Measurements from ENCODE around the gene IRS1.

IRS1 gene

GRCh38 chr2:226728996-226729395 is 70.6 kb downstream of the IRS1 start:
- no peak for DNase-seq (ENCODE audit: low read depth in 1 of 2, low spot score in 1 of 2)

- no peak for DNase-seq (ENCODE audit: low read depth in 1 of 2, low spot score in 1 of 2)
These were observed 72.4 kb downstream of the IRS1 start for GRCh38 chr2:226727251-226727650.

- no peak for DNase-seq (ENCODE audit: low read depth in 1 of 2, low spot score in 1 of 2)
These were observed 73.1 kb downstream of the IRS1 start for GRCh38 chr2:226726546-226726945.

- DNase-seq (ENCODE audit: low read depth in 1 of 2, low spot score in 1 of 2), result no peak
These were observed 74.3 kb downstream of the IRS1 start for GRCh38 chr2:226725126-226725860.

GRCh38 chr2:226721541-226721940 is 78.1 kb downstream of the IRS1 start:
- DNase-seq (ENCODE audit: low read depth in 1 of 2, low spot score in 1 of 2), result no peak

GRCh38 chr2:226720948-226721347 is 78.7 kb downstream of the IRS1 start:
- DNase-seq (ENCODE audit: low read depth in 1 of 2, low spot score in 1 of 2), result no peak

- no peak for DNase-seq (ENCODE audit: low read depth in 1 of 2, low spot score in 1 of 2)
These were observed 81.9 kb downstream of the IRS1 start for GRCh38 chr2:226717719-226718118.

DNA sequence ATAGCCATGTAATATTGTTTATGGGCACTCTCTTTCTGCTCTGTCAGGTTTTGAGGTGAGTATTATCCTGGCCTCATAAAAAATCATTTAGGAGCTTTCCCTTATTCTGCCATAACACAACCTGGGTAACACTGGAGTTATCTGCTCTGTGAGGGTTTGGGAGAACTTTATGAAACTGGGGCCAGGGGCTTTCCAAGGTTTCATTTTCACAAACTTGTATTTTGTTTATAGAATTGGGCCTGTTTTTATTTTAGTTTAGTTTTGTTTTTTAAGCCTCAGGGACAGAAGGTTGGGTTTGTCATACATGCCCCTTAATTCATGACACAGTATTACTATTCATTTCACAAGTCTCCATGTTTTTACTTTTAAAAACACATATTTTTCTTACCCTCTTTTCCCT is 83.5 kb downstream of the IRS1 start:
- no peak for DNase-seq (ENCODE audit: low read depth in 1 of 2, low spot score in 1 of 2)

GRCh38 chr2:226715347-226715990 is 84.2 kb downstream of the IRS1 start:
- DNase-seq (ENCODE audit: low read depth in 1 of 2, low spot score in 1 of 2), result no peak

- DNase-seq (ENCODE audit: low read depth in 1 of 2, low spot score in 1 of 2), result no peak
These were observed 86.7 kb downstream of the IRS1 start for GRCh38 chr2:226712941-226713340.

DNA sequence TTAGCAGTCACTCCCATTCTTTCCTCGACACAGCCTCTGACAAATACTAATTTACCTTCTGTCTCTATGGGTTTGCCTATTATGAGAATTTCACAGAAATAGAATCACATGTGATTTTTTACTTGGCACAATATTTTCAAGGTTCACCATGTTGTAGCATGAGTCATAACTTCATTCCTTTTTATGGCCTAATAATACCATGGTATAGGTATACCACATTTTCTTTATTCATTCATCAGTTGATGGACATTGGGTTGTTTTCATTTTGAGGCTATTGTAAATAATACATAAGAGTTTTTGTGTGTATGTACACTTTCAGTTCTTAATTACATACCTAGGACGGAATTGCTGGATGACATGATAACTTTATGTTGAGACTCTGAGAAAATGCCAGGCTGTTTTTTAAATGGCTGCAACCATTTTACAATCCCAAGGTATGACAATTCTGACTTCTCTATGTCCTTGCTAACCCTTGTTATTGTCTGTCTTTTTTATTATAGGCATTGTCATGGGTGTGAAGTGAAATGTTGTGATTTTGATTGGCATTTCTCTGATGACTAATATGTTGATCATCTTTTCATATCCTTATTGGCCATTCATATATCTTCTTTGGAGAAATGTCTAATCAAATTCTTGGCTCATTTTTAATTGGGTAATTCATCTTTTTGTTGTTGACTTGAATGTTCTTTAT is 87.9 kb downstream of the IRS1 start:
- no peak for DNase-seq (ENCODE audit: low read depth in 1 of 2, low spot score in 1 of 2)

DNA sequence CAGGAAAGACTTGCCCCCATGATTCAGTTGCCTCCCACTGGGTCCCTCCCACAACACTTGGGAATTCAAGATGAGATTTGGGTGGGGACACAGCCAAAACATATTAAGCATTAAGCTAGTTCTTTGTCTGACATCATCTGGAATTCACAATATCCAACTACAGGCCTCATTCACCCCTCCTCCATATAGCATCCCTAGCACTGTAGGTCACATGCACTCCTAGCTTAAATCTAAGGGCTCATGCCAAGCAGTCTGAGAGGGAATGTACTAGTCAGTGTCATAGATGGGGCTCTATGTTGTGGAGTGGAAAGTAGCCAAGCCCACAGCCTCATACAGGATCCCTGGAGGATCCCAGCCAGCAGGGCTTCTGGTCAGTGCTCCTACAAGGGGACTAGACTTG is 92.1 kb downstream of the IRS1 start:
- DNase-seq (ENCODE audit: low read depth in 1 of 2, low spot score in 1 of 2), result no peak

DNA sequence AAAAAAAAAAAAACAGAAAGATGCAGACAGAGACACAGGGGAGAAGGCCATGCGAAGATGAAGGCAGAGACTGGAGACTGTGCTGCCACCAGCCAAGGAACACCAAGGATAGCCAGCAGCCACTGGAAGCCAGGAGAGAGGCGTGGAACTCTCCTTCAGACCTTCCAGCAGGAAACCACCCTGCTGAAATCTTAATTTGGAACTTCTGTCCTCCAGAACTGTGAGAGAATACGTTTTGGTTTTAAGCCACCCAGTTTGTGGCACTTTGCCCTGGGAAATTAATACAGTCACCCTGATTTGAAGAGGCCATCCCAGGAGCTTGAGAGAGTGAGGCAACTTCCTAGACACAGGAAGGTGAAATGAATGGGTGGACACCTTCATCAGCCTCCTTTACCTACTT is 93.7 kb downstream of the IRS1 start:
- no peak for DNase-seq (ENCODE audit: low read depth in 1 of 2, low spot score in 1 of 2)

DNA sequence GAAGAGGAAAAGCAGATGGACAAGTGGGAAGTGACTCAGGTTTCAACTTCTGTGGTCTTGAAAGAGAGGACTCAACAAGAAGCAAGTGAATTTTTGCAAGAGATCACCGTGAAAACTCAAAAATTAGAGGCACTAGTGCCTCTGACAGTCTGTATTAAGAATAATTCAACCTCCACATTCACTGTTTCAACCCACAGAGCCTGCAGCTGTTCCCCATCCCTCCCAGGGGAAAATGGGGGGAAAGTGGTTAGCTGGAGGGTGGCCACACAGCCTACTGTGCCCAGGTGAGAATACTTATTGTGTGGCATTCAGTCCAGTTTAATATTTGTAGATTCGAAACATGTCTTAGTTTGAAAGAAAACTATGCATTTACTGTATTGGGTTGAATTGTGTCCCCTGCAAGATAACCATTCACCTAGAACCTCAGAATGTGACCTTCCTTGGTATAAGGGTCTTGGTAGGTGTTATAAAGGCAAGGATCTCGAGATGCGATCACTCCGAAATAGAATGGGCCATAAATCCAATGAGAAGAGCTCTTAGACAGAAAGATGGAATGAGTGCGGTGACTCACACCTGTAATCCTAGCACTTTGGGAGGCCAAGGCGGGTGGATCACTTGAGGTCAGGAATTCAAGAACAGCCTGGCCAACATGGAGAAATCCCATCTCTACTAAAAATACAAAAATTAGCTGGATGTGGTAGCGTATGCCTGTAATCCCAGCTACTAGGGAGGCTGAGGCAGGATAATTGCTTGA is 94.3 kb downstream of the IRS1 start:
- DNase-seq (ENCODE audit: low read depth in 1 of 2, low spot score in 1 of 2), result no peak

DNA sequence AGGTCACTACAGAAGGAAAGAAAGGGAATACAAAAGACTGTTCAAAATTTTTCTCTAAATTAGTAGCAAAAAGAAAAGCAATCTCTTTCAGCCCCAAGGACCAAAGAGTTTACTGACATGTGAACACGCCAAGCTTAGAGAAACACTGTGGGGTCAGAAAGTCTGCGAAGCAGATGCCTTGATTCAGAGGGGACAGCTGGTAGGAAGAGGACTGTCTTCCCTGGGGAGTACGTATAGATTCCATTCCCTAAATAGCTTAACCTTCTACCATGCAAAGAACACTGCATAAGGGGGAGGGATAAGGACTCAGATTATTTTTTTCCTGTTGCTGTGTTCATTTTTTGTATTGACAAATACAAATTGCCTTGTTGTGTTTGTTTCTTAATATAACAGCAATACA is 96.1 kb downstream of the IRS1 start:
- DNase-seq (ENCODE audit: low read depth in 1 of 2, low spot score in 1 of 2), result no peak

DNA sequence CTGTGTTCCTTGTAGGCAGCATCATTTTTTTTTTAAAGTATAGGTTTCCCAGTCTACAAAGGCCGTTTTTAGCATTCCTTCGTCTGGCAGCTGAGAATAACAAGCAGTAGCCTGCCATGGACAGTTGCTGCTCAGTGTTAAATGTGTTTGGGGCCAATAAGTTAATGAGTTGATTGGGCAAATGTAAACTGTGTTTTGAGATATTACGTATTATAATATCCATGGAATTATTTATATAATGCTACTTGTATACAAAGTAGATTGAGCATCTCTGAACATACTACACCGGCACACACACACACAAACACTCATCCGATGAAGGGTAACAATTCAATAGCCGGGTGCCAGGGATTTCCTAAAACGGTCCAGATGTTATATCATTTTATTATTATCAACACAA is 97.2 kb downstream of the IRS1 start:
- DNase-seq (ENCODE audit: low read depth in 1 of 2, low spot score in 1 of 2), result no peak

GRCh38 chr2:226701052-226701451 is 98.6 kb downstream of the IRS1 start:
- no peak for DNase-seq (ENCODE audit: low read depth in 1 of 2, low spot score in 1 of 2)

GRCh38 chr2:226699321-226699720 is 100.3 kb downstream of the IRS1 start:
- DNase-seq (ENCODE audit: low read depth in 1 of 2, low spot score in 1 of 2), result no peak

DNA sequence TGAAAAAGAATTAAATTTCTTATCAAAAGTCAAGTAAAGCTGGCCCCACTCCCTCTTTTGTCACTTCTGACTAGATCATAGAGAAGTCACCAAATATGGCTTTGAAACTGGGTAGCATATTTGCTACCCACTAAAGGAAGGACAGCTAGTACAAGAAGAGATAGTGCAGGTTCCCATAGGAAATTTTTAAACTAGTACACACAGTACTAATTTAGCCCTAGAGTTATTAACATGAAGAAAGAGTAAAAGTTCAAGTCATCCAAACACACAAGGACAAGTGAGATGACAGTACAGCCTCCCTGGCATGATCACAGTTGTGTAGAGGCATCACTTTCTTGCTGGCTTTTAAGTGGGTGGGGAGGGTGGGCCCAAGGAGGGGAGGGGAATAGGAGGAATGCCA is 100.9 kb downstream of the IRS1 start:
- no peak for DNase-seq (ENCODE audit: low read depth in 1 of 2, low spot score in 1 of 2)

- no peak for DNase-seq (ENCODE audit: low read depth in 1 of 2, low spot score in 1 of 2)
These were observed 104.9 kb downstream of the IRS1 start for GRCh38 chr2:226694586-226695284.

DNA sequence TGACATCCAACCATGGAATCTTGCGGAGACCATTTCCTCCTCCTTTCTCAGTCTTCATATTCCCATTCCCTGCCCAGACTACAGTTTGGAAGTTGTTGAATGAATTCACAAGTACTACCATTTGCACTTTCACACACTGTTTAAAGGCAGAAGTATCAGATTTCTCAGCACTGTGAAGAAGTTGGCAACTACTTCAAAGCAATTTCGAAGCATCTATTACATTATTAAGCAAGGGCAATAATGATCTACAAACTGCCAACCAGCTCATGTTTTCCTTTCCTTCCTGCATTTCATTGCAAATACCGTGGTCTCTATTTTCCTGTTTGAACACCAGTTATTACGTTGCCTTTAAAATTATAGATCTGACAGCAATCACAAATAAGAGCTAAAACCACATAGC is 105.5 kb downstream of the IRS1 start:
- no peak for DNase-seq (ENCODE audit: low read depth in 1 of 2, low spot score in 1 of 2)

Measured in stimulated activated CD4-positive, alpha-beta T cell treated with anti-CD3 and anti-CD28 coated beads, Interleukin-15, amount 100 ng/mL, for 1 hour (primary cell).